ES-I3 (cell line): ENCODE measurements around the gene TMIGD2.
A peak's percentile ranks its signal among the peaks of the same experiment; 100 is the strongest.
"Not testable (repeated sequence)": the region's sequence is repeated elsewhere in the genome, so short reads cannot be mapped to it uniquely, and the experiment has no call there.

Source experiments
- H3K36me3 ChIP-seq: 2 replicates; pipeline ENCODE4 v1.6.1; 2013; ENCODE audit warnings: mild to moderate bottlenecking, low read length, control low read depth, moderate library complexity; ENCODE audit not compliant: insufficient read depth
- H3K4me1 ChIP-seq: 2 replicates; pipeline ENCODE4 v1.6.1; 2013; ENCODE audit warnings: mild to moderate bottlenecking, control low read depth, low read length; ENCODE audit not compliant: insufficient read depth
- H3K9ac ChIP-seq: 2 replicates; pipeline ENCODE4 v1.6.1; 2013; ENCODE audit warnings: low read depth, mild to moderate bottlenecking, low read length, moderate library complexity
- H3K9me3 ChIP-seq: 2 replicates; pipeline ENCODE4 v1.6.1; 2013; ENCODE audit warnings: mild to moderate bottlenecking, low read length, moderate library complexity; ENCODE audit not compliant: control insufficient read depth, insufficient read depth

Gene TMIGD2

DNA sequence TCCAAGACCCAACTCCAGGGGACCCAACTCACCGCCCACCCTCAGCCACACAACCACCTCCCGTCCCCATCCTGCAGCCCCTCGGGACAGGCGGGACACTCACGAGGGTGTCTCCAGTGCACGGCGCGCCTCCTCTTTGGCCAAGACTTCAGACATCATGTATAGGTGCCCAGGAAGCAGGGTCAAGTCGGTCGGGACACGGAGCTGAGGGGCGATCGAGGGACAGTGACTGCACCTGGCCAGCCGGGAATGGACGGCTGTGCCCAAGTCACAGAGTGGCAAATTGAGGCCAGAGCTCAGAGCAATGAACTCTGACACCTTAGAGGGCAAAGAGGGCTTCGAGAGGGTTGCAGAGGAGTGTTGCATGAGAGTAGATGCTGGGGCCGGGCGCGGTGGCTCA, 27.7 kb upstream of the TMIGD2 start:
- no peaks in the 10 kb centered on the region for H3K36me3 ChIP-seq
- no peak overlapping the region for H3K9ac ChIP-seq
- no peaks in the 10 kb centered on the region; the same call in 1 of the 2 replicates for H3K4me1 ChIP-seq
- no peaks in the 10 kb centered on the region; the same call in 1 of the 2 replicates for H3K9me3 ChIP-seq

GRCh38 chr19:4328991-4329681, 26.9 kb upstream of the TMIGD2 start:
- peak overlapping the region; percentile 87 for H3K9ac ChIP-seq
- H3K9me3 ChIP-seq, H3K4me1 ChIP-seq, H3K36me3 ChIP-seq: not testable (repeated sequence)

- peak overlapping the region; percentile 87 for H3K9ac ChIP-seq
- H3K9me3 ChIP-seq = no peaks in the 10 kb centered on the region
- H3K36me3 ChIP-seq = no peaks in the 10 kb centered on the region
- H3K4me1 ChIP-seq = no peaks in the 10 kb centered on the region; the same call in 1 of the 2 replicates
Observed at GRCh38 chr19:4328243-4328990, 26.2 kb upstream of the TMIGD2 start.

DNA sequence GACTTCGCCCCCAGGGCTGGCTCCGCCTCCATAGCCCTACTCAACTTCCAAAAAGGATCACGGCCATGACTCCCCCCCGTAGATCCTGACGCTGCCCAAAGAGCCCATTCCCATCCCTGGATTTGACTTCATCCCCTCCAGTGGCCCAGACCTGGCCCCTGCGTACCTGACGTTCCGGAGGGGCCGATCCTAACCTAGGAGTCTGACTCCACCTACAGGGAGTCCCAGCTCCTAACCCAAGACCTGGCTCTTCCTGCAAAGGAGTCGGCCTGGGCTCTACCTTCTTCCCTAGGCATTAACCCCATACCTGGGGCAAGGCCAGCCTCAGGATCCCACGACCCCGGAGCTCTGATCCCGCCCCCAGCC, 25.7 kb upstream of the TMIGD2 start:
- H3K9me3 ChIP-seq = no peaks in the 10 kb centered on the region
- no peaks in the 10 kb centered on the region; the same call in 1 of the 2 replicates for H3K4me1 ChIP-seq

DNA sequence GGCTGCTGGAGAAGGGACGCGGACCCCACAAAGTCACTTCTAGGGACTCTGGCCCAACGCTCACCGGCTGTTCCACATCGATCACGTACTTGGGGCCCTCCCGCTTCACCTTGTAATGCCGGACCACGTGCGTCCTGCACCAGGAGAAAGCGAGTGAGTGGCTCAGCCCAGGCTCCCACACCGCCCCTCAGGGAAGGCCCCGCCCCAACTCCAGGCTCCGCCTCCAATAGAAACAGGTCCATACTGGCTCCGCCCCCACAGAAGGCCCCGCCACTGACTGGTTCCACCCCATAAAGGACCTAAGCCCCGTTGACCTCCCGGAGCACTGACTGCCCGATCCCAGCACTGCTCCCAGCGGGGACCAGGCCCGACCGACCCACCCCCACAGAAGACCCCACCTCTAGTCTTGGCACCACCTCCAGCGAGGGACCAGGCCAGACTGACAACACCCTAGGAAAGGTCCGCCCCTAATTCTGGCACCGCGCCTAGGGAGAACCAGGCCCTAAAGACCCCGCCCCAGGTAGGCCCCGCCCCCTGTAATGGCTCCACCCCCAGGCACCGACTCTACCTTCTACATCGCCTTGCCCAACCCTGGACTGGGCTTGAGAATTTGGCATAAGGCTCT, 25.2 kb upstream of the TMIGD2 start:
- Histone ChIP-seq H3K9me3 (no peaks in the 10 kb centered on the region), H3K4me1 (no peaks in the 10 kb centered on the region; the same call in 1 of the 2 replicates), H3K36me3 (no peaks in the 10 kb centered on the region), H3K9ac (peak overlapping the region; percentile 45; the same call in 1 of the 2 replicates)

More for the DNA sequence above, 25.7 kb upstream of the TMIGD2 start:
- H3K9ac ChIP-seq = peak overlapping the region; percentile 45; the same call in 1 of the 2 replicates
- H3K36me3 ChIP-seq = no peaks in the 10 kb centered on the region

GRCh38 chr19:4326837-4327251, 24.7 kb upstream of the TMIGD2 start:
- H3K9ac ChIP-seq = peak overlapping the region; percentile 45; the same call in 1 of the 2 replicates
- H3K4me1 ChIP-seq = no peaks in the 10 kb centered on the region; the same call in 1 of the 2 replicates
- H3K9me3 ChIP-seq = no peaks in the 10 kb centered on the region
- no peaks in the 10 kb centered on the region for H3K36me3 ChIP-seq

DNA sequence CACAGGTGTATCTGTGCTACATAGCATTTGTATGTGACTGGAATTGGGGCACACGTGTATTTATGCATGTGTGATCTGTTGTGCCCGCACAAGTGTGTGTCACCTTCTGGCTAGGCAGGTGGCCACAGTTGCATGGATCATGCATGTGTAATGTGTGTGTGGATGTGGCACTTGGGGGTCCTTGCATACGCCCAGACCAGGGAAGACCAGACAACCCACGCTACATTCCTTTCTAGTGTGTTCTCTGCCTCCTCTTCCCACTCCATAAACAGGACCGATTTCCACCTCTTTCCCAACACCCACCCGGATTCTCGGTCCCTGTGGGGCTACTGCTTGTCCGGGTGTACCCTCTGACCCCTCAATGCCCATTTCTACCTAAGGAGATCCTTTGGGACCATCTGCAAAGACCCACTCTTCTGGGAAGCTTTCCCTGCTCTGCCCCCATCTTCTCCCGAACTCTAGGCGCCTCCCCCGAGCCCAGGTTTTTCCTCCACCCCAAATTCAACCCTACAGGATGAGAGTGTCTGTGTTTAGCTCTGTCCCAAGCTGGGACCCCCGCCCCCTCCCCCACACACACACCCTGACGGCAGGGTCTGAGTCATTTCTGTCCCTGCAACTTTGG, 24.1 kb upstream of the TMIGD2 start:
- Histone ChIP-seq H3K36me3 (no peaks in the 10 kb centered on the region), H3K4me1 (no peaks in the 10 kb centered on the region; the same call in 1 of the 2 replicates), H3K9me3 (no peaks in the 10 kb centered on the region), H3K9ac (peak overlapping the region; percentile 45; the same call in 1 of the 2 replicates)

DNA sequence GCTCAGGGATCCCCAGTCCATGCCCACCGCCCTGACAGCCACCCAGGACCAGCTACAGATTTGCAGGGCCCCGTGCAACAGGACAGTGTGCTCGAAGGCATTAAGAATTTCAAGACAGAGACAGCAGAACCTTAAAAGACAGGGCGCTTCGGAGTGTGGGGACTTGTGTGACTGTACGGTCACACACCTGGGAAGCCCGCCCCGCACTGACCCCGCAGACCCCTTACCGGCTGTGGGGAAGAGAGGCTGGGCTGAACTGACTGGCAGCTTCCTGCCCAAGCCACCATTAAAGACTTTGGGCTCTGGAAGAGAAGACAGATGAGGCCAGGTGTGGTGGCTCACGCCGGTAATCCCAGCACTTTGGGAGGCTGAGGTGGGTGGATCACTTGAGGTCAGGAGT, 22.0 kb upstream of the TMIGD2 start:
- no peak overlapping the region for H3K9ac ChIP-seq
- no peaks in the 10 kb centered on the region; the same call in 1 of the 2 replicates for H3K36me3 ChIP-seq
- no peaks in the 10 kb centered on the region for H3K9me3 ChIP-seq
- H3K4me1 ChIP-seq = no peaks in the 10 kb centered on the region; the same call in 1 of the 2 replicates

DNA sequence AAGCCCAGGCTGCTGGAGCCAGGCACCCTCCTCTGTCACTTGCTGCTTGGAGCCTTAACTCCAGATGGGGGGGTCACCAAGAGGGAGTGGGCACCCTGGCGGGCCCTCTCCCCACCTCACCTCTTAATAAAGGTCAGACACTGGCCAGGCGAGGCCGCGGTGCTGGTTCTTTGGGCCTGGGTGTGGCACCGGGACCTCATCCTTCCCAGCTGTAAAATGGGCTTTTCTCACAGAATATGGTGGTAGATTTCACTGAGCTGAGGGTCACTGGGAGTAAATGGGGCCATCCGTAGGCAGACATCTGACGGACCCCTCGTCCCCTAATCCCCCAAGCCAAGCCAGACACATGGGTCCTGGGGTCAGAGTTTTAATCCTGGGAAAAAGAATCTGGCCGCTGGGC, 21.5 kb upstream of the TMIGD2 start:
- H3K36me3 ChIP-seq = no peaks in the 10 kb centered on the region; the same call in 1 of the 2 replicates
- no peak overlapping the region for H3K9ac ChIP-seq
- H3K9me3 ChIP-seq = no peaks in the 10 kb centered on the region
- no peaks in the 10 kb centered on the region; the same call in 1 of the 2 replicates for H3K4me1 ChIP-seq

DNA sequence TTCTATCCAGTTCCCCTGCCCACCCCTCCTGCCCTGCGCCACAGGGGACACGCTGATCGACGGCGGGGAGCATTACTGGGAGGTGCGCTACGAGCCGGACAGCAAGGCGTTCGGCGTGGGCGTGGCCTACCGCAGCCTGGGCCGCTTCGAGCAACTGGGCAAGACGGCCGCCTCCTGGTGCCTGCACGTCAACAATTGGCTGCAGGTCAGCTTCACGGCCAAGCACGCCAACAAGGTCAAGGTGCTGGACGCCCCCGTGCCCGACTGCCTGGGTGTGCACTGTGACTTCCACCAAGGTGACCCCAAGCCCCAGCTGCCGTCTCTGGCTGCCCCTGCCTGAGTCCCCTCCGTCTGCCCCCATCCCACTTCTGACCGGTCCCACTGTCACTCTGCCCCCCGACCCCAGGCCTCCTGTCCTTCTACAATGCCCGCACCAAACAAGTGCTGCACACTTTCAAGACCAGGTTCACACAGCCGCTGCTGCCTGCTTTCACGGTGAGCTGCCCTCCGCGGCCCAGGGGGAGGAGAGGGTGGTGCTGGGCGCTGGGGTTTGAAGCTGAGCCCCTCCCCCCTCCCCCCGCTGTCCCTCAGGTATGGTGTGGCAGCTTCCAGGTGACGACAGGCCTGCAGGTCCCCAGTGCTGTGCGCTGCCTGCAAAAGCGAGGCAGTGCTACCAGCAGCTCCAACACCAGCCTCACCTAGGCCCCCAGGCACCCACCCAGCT, 20.9 kb upstream of the TMIGD2 start:
- no peaks in the 10 kb centered on the region; the same call in 1 of the 2 replicates for H3K36me3 ChIP-seq
- H3K4me1 ChIP-seq = no peaks in the 10 kb centered on the region; the same call in 1 of the 2 replicates
- H3K9me3 ChIP-seq = no peaks in the 10 kb centered on the region
- H3K9ac ChIP-seq = no peak overlapping the region

GRCh38 chr19:4320419-4320818, 18.2 kb upstream of the TMIGD2 start:
- Histone ChIP-seq H3K9ac (no peak overlapping the region), H3K36me3 (no peaks in the 10 kb centered on the region; the same call in 1 of the 2 replicates), H3K9me3 (no peaks in the 10 kb centered on the region), H3K4me1 (no peaks in the 10 kb centered on the region)

DNA sequence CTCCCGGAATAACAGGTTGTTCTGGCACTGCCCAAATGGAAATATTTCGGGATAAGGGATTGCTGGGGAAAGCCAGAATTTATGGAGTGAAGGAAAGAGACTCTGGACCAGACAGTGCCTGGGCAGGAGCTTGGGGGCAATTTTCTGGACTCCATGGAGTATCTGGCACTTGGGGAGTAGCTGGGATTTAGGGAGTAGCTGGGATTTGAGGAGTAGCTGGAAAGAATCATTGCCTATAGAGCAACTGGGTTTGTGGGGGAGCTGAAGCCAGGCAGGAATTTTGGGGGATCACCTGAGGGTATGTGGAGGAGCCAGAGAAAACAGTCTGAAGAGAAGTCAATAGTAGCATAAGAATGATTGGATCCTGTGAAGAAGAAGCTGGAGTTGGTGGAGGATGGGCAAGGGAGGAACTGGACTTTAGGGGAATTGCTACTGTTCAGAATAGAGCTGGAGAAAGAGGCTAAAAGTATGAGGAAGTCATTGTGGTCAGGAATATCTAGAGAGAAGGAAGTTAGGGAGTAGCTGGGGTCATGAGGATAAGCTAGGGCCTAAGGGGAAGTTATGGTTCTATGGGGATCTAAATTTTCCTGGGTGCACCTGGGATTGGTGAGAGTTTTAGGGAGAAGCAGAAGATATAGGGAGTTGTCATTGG, 17.0 kb upstream of the TMIGD2 start:
- no peaks in the 10 kb centered on the region for H3K4me1 ChIP-seq
- no peaks in the 10 kb centered on the region for H3K9me3 ChIP-seq
- no peaks in the 10 kb centered on the region; the same call in 1 of the 2 replicates for H3K36me3 ChIP-seq
- no peak overlapping the region for H3K9ac ChIP-seq

- H3K4me1 ChIP-seq = no peaks in the 10 kb centered on the region
- H3K36me3 ChIP-seq = no peaks in the 10 kb centered on the region; the same call in 1 of the 2 replicates
- no peaks in the 10 kb centered on the region for H3K9me3 ChIP-seq
- H3K9ac ChIP-seq = no peak overlapping the region
Observed at GRCh38 chr19:4318460-4318859, 16.3 kb upstream of the TMIGD2 start.
